NB4 (cell line): ENCODE data around the gene CACNA2D3.

Source experiments
- POLR2A ChIP-seq: IDR thresholded peaks from 2 replicates; pipeline ENCODE4 v1.6.1; 2011; ENCODE audit warnings: mild to moderate bottlenecking; ENCODE audit not compliant: insufficient read length; ENCODE audit errors: extremely low read depth
- TF ChIP-seq, protein P1 (sequence below): IDR thresholded peaks from one replicate; pipeline ENCODE4 v1.5.1; 2012; ENCODE audit warnings: low read depth, low read length

- TF ChIP-seq POLR2A = no peak
- TF ChIP-seq, protein P1, sequence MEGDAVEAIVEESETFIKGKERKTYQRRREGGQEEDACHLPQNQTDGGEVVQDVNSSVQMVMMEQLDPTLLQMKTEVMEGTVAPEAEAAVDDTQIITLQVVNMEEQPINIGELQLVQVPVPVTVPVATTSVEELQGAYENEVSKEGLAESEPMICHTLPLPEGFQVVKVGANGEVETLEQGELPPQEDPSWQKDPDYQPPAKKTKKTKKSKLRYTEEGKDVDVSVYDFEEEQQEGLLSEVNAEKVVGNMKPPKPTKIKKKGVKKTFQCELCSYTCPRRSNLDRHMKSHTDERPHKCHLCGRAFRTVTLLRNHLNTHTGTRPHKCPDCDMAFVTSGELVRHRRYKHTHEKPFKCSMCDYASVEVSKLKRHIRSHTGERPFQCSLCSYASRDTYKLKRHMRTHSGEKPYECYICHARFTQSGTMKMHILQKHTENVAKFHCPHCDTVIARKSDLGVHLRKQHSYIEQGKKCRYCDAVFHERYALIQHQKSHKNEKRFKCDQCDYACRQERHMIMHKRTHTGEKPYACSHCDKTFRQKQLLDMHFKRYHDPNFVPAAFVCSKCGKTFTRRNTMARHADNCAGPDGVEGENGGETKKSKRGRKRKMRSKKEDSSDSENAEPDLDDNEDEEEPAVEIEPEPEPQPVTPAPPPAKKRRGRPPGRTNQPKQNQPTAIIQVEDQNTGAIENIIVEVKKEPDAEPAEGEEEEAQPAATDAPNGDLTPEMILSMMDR = no peak
These were observed 354.5 kb downstream of the CACNA2D3 start for GRCh38 chr3:54476891-54477290.
